Keratinocyte (primary cell): ENCODE results near the gene BOC. TPM values are rescaled to one million over a fixed set of nuclear protein-coding genes. Genes with fewer than 3 reads are reported as not detected.

Experiments used
- DNase-seq: peaks from one replicate; pipeline ENCODE4 v3.0.0-alpha.2; 2011; ENCODE audit warnings: low read depth, missing footprints, low spot score
- FAIRE-seq: peaks from 2 replicates; lab custom pipeline; 2011; peaks lifted over from hg19 to GRCh38; lab: Jason Lieb, UNC
- H2AFZ ChIP-seq: 2 replicates; pipeline ENCODE4 v1.6.0; 2012; ENCODE audit warnings: low read length, control low read depth, inconsistent platforms; ENCODE audit not compliant: control insufficient read depth
- H3K27ac ChIP-seq: 2 replicates; pipeline ENCODE4 v1.5.1; 2011; ENCODE audit warnings: low read length; ENCODE audit not compliant: control insufficient read depth, insufficient read depth
- H3K27me3 ChIP-seq: 3 replicates; pipeline ENCODE4 v1.6.0; 2011; ENCODE audit warnings: low read length; ENCODE audit not compliant: control insufficient read depth, insufficient read depth; ENCODE audit errors: extremely low read depth
- H3K36me3 ChIP-seq, 2 experiments: 2 replicates in 1 of 2; 3 replicates in 1 of 2; pipeline ENCODE4 v1.5.1; 2011; ENCODE audit warnings: low read length in 2 of 2, mild to moderate bottlenecking in 1 of 2; ENCODE audit not compliant: control insufficient read depth in 2 of 2, insufficient read depth in 2 of 2; ENCODE audit errors: extremely low read depth in 1 of 2
- H3K4me1 ChIP-seq: 3 replicates; pipeline ENCODE4 v1.5.1; 2011; ENCODE audit warnings: low read length; ENCODE audit not compliant: control insufficient read depth, insufficient read depth; ENCODE audit errors: extremely low read depth
- H3K4me2 ChIP-seq: 3 replicates; pipeline ENCODE4 v1.6.0; 2011; ENCODE audit warnings: low read depth, low read length; ENCODE audit not compliant: control insufficient read depth, insufficient read depth; ENCODE audit errors: extremely low read depth
- H3K4me3 ChIP-seq, 3 experiments: fragments of 200-600 bp in 1 of 3; sonication (generic) in 1 of 3; 2 replicates in 2 of 3; 3 replicates in 1 of 3; pipeline ENCODE4 v1.5.1; 2011 to 2016; ENCODE audit warnings: low read length in 3 of 3, mild to moderate bottlenecking in 3 of 3, control low read depth in 2 of 3, inconsistent platforms in 1 of 3, low read depth in 1 of 3, mixed read lengths in 1 of 3, mixed run types in 1 of 3, moderate library complexity in 1 of 3; ENCODE audit not compliant: control insufficient read depth in 2 of 3, insufficient read depth in 2 of 3; ENCODE audit errors: extremely low read depth in 1 of 3
- H3K79me2 ChIP-seq: 2 replicates; pipeline ENCODE4 v1.6.0; 2012; ENCODE audit warnings: low read length; ENCODE audit not compliant: control insufficient read depth, insufficient read depth
- H3K9ac ChIP-seq: 3 replicates; pipeline ENCODE4 v1.6.0; 2011; ENCODE audit warnings: low read length; ENCODE audit not compliant: control insufficient read depth, insufficient read depth; ENCODE audit errors: extremely low read depth
- H3K9me1 ChIP-seq: 3 replicates; pipeline ENCODE4 v1.6.0; 2011; ENCODE audit warnings: low read length; ENCODE audit not compliant: control insufficient read depth, insufficient read depth; ENCODE audit errors: extremely low read depth
- H3K9me3 ChIP-seq: 2 replicates; pipeline ENCODE4 v1.5.1; 2012; ENCODE audit warnings: low read depth, low read length; ENCODE audit not compliant: control insufficient read depth
- H4K20me1 ChIP-seq: 3 replicates; pipeline ENCODE4 v1.6.0; 2011; ENCODE audit warnings: low read length; ENCODE audit not compliant: control insufficient read depth, insufficient read depth; ENCODE audit errors: extremely low read depth
- EZH2 ChIP-seq: IDR thresholded peaks from one replicate; pipeline ENCODE4 v1.6.1; 2012; ENCODE audit warnings: inconsistent platforms, mild to moderate bottlenecking, low read length, moderate library complexity
- dilution Hi-C: fragments of 300-500 bp; cut with MboI; formaldehyde crosslinking; loops from one replicate; pipeline ENCODE4 v1.7.0; 2020; ENCODE audit warnings: low sequenced_read_pairs; ENCODE audit not compliant: extremely low pct_ligation_motif_present
- polyA plus RNA-seq, 5 experiments: library from polyadenylated mRNA; depleted of rRNA in 3 of 5; stranded (reverse) in 3 of 5; stranded (forward) in 1 of 5; unstranded in 1 of 5; fragments of >200 nt; gene quantifications; 1 replicate in 1 of 5; 2 replicates in 3 of 5; 3 replicates in 1 of 5; pipeline versions ENCODE4 v1.2.1 to v1.2.3, GENCODE V29; 2011 to 2012; ENCODE audit warnings: missing spikeins in 2 of 5, low read depth in 1 of 5, low replicate concordance in 1 of 5
- TF ChIP-seq, protein P1 (sequence below), 3 experiments: IDR thresholded peaks in 1 of 3; conservative IDR thresholded peaks in 1 of 3; optimal IDR thresholded peaks in 1 of 3; 2 replicates in 2 of 3; 3 replicates in 1 of 3; pipeline versions ENCODE3 to v1.5.1; 2011; ENCODE audit warnings: low read length in 3 of 3, mild to moderate bottlenecking in 3 of 3, moderate library complexity in 2 of 3, control low read depth in 1 of 3, inconsistent platforms in 1 of 3; ENCODE audit not compliant: insufficient read depth in 2 of 3; ENCODE audit errors: extremely low read depth in 1 of 3

Gene BOC
- polyA plus RNA-seq, 1 donor (not counting 4 experiments of a cell fraction or from before 2014, with no cell fraction given) = 11.2 TPM

DNA sequence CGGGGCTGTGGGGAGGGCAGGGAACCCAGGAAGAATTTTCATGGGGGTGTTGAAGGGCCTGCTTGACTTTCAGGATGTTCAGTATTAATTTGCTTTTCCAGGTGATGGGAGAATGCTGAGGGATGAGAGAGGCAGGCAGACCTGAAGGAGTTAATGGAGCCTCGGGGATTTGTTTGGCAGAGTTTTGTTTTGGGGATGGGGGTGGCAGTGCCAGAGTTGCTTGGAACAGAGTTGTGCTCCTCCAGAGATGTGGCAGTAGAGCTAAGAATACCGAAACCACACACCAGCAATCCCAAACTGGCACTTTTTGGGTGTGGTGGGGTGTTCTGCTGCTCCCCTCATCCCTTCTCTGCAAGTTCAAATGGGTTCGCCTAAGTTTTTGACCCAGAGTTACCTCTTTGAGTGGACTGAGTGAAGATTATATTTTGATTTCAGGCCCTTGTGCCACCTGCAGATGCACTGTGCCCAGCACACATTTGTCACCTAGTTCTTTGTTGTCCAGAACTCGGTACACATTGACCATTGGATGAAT, 1.6 kb downstream of the BOC start:
- Histone ChIP-seq H3K9me3 (no peaks in the 10 kb centered on the region), H3K4me2 (peak overlapping the region; percentile 99), H2AFZ (peak overlapping the region; percentile 95), H3K4me3 (peak overlapping the region; percentile 79 to 86 (median 82)), H3K9me1 (no peaks in the 10 kb centered on the region), H4K20me1 (no peaks in the 10 kb centered on the region), H3K36me3 (no peaks in the 10 kb centered on the region), H3K27me3 (no peaks in the 10 kb centered on the region), H3K9ac (peak overlapping the region; percentile 77), H3K27ac (peak overlapping the region; percentile 48), H3K4me1 (peaks cover 32% of the 10 kb centered on the region), H3K79me2 (peaks cover 7% of the 10 kb centered on the region)
- peak; percentile 67 for FAIRE-seq
- dilution Hi-C loops = no loop called here
- no peak for DNase-seq
- TF ChIP-seq, protein P1, sequence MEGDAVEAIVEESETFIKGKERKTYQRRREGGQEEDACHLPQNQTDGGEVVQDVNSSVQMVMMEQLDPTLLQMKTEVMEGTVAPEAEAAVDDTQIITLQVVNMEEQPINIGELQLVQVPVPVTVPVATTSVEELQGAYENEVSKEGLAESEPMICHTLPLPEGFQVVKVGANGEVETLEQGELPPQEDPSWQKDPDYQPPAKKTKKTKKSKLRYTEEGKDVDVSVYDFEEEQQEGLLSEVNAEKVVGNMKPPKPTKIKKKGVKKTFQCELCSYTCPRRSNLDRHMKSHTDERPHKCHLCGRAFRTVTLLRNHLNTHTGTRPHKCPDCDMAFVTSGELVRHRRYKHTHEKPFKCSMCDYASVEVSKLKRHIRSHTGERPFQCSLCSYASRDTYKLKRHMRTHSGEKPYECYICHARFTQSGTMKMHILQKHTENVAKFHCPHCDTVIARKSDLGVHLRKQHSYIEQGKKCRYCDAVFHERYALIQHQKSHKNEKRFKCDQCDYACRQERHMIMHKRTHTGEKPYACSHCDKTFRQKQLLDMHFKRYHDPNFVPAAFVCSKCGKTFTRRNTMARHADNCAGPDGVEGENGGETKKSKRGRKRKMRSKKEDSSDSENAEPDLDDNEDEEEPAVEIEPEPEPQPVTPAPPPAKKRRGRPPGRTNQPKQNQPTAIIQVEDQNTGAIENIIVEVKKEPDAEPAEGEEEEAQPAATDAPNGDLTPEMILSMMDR (optimal IDR thresholded peaks at IDR 0.05 in 1 of 3, IDR thresholded peaks at IDR 0.05 in 1 of 3, conservative IDR thresholded peaks at IDR 0.05 in 1 of 3; ENCODE audit: extremely low read depth in 1 of 3, insufficient read depth in 2 of 3, low read length in 3 of 3) = no peak
- TF ChIP-seq EZH2 = no peak

DNA sequence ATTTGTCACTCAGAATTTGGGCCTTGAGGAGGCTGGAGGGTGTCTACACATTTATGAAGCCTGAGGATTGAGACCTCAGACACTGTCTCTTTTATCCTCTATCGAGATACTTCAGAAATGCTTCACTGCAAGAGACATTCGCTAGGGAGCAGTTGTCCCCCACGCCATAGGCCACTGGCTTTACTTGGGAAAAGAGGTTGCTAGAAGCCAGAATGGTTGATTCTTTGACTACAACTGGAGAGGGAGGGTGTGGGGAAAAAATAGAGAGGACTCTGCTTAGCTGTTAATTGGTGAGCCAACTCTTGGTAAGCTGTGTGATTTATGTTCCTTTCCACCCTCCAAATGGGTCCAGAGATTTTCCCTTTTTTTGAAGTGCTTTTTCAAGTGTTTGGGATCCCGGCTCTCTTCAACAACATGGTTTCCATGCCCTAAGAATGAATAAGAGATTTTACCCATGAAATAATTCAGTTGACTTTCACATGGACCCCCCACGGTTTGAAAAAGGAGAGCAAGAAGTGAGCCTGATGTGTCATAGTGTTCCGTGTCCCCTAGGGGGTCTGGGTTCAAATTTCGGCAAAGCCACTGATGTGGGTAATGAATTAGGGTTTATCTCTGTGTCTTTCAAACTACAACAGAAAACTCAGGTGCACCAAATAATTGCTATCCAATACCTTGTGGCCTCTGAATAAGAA, 2.7 kb downstream of the BOC start:
- no peak overlapping the region for H3K27ac ChIP-seq

More for the DNA sequence above, 2.7 kb downstream of the BOC start:
- Histone ChIP-seq H3K9ac (no peak overlapping the region), H3K79me2 (peaks cover 7% of the 10 kb centered on the region), H3K4me2 (peak overlapping the region; percentile 99), H3K27me3 (no peaks in the 10 kb centered on the region), H3K4me1 (peaks cover 36% of the 10 kb centered on the region), H3K9me3 (no peaks in the 10 kb centered on the region), H4K20me1 (no peaks in the 10 kb centered on the region), H3K9me1 (no peaks in the 10 kb centered on the region), H3K4me3 (no peak overlapping the region), H2AFZ (no peak overlapping the region), H3K36me3 (peaks cover 0 to 4% of the 10 kb centered on the region in 2 experiments)
- FAIRE-seq (peak; percentile 36), DNase-seq (no peak)
- dilution Hi-C loops = no loop called here
- TF ChIP-seq EZH2 = no peak
- TF ChIP-seq, protein P1 (optimal IDR thresholded peaks at IDR 0.05 in 1 of 3, IDR thresholded peaks at IDR 0.05 in 1 of 3, conservative IDR thresholded peaks at IDR 0.05 in 1 of 3; ENCODE audit: extremely low read depth in 1 of 3, insufficient read depth in 2 of 3, low read length in 3 of 3) = peak in 1 of 3 experiments; percentile 24
